ENCODE results near the gene OR13C9. TPM values are rescaled to one million over a fixed set of nuclear protein-coding genes. Genes with fewer than 3 reads are reported as not detected.
"Not testable (repeated sequence)": the region's sequence is repeated elsewhere in the genome, so short reads cannot be mapped to it uniquely, and the experiment has no call there.

The OR13C9 gene
- not detected in 2 replicates for total RNA-seq

GRCh38 chr9:104618104-104618503, at the start of gene OR13C9:
Gene OR13C9 (minus strand): TSS chr9:104618204. CDS start chr9:104618204, 0 bp downstream.
- DNase-seq (ENCODE audit: low read depth, low spot score), result no peak

GRCh38 chr9:104658496-104659195, 40.6 kb upstream of the OR13C9 start:
- no peak for DNase-seq (ENCODE audit: low read depth, low spot score)

- no peak for DNase-seq (ENCODE audit: low read depth, low spot score)
Measured at GRCh38 chr9:104635456-104635855, 17.5 kb upstream of the OR13C9 start.

- no peak for DNase-seq (ENCODE audit: low read depth, low spot score)
Measured at GRCh38 chr9:104633976-104634520, 16.0 kb upstream of the OR13C9 start.

GRCh38 chr9:104625964-104626363, 8.0 kb upstream of the OR13C9 start:
- not testable (repeated sequence) for DNase-seq (ENCODE audit: low read depth, low spot score)

GRCh38 chr9:104617418-104617817, 586 bp downstream of the OR13C9 start:
- DNase-seq (ENCODE audit: low read depth, low spot score), result no peak

GRCh38 chr9:104611213-104611612, 6.8 kb downstream of the OR13C9 start:
- no peak for DNase-seq (ENCODE audit: low read depth, low spot score)

GRCh38 chr9:104608336-104608735, 9.7 kb downstream of the OR13C9 start:
- no peak for DNase-seq (ENCODE audit: low read depth, low spot score)

- DNase-seq (ENCODE audit: low read depth, low spot score), result no peak
Measured at GRCh38 chr9:104606152-104606551, 11.9 kb downstream of the OR13C9 start.

GRCh38 chr9:104605527-104605926, 12.5 kb downstream of the OR13C9 start, which contains the start of gene OR13C2:
Gene OR13C2 (minus strand): TSS chr9:104605627. CDS start chr9:104605627, 0 bp downstream.
- not testable (repeated sequence) for DNase-seq (ENCODE audit: low read depth, low spot score)

- DNase-seq (ENCODE audit: low read depth, low spot score), result no peak
Measured at GRCh38 chr9:104604801-104605200, 13.2 kb downstream of the OR13C9 start.

GRCh38 chr9:104599313-104599712, 18.7 kb downstream of the OR13C9 start, which contains the start of gene OR13C5:
Gene OR13C5 (minus strand): TSS chr9:104599413. CDS start chr9:104599413, 0 bp downstream.
- DNase-seq (ENCODE audit: low read depth, low spot score), result not testable (repeated sequence)

GRCh38 chr9:104598749-104599148, 19.3 kb downstream of the OR13C9 start:
- DNase-seq (ENCODE audit: low read depth, low spot score), result not testable (repeated sequence)

GRCh38 chr9:104589626-104590025, 28.4 kb downstream of the OR13C9 start:
- DNase-seq (ENCODE audit: low read depth, low spot score), result no peak

- no peak for DNase-seq (ENCODE audit: low read depth, low spot score)
Measured at GRCh38 chr9:104586496-104587180, 31.4 kb downstream of the OR13C9 start.

GRCh38 chr9:104580562-104580961, 37.4 kb downstream of the OR13C9 start:
- DNase-seq (ENCODE audit: low read depth, low spot score), result no peak

GRCh38 chr9:104577263-104577662, 40.7 kb downstream of the OR13C9 start:
- DNase-seq (ENCODE audit: low read depth, low spot score), result no peak

- DNase-seq (ENCODE audit: low read depth, low spot score), result no peak
Measured at GRCh38 chr9:104575456-104575855, 42.5 kb downstream of the OR13C9 start.

- no peak for DNase-seq (ENCODE audit: low read depth, low spot score)
Measured at GRCh38 chr9:104572612-104573011, 45.4 kb downstream of the OR13C9 start.

- no peak for DNase-seq (ENCODE audit: low read depth, low spot score)
Measured at GRCh38 chr9:104568868-104569267, 49.1 kb downstream of the OR13C9 start, which contains the start of gene OR13C8. Gene OR13C8 (plus strand): TSS chr9:104569168. CDS start chr9:104569168, 0 bp downstream.

Data from pulmonary artery endothelial cell (primary cell).